ENCODE measurements around the gene DDIT4. TPM values are rescaled to one million over a fixed set of nuclear protein-coding genes. Genes with fewer than 3 reads are reported as not detected.
A peak's percentile ranks its signal among the peaks of the same experiment; 100 is the strongest.

Gene DDIT4
- total and polyA plus RNA-seq, 2 experiments from 2014 or later, result 114 to 136 TPM

DNA sequence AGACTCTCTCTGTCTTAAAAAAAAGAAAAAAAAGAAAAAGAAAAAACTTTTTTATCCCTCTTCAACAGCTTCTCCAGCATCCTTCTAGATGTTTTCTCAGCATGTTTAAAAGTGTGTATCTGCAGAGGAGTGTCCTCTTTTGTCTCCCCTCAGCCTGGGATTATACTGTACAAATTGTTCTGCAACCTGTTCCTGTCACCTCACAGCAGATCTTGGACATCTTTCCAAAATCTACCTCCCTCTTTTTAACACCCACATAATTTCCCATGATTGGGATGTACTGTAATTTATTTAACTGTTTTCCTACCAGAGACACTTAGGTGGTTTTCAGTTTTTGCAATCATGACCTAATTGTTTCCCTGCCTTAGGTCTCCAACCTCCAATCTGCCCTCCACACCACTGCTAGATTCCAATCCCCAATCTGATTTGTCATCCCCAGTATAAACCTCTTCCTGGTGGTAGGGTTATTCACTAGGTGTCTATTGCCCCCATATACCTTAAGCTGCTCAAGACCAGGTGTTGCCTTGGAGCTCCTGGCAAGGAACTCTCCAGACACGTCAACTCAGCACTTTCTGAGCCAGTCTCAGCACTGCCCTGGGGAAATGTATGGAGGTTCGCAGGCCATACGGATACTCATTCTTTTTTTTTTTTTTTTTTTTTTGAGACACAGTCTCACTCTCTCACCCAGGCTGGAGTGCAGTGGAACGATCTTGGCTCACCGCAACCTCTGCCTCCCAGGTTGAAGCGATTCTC is 17.6 kb upstream of the DDIT4 start:
- H3K9me2 ChIP-seq (ENCODE audit: insufficient read depth), result no peaks in the 10 kb centered on the region
- no peaks in the 10 kb centered on the region for H4K20me1 ChIP-seq (replicated peaks; ENCODE audit: insufficient read depth)
- DNase-seq (ENCODE audit: low spot score) (no peak), ATAC-seq (no peak)
- H3K4me2 ChIP-seq, result no peak overlapping the region
- H3K4me3 ChIP-seq, result no peak overlapping the region
- no peaks in the 10 kb centered on the region for H3K9me3 Mint-ChIP-seq
- H3K4me1 ChIP-seq (ENCODE audit: insufficient read depth), result peaks cover 26% of the 10 kb centered on the region
- H3K4me1 Mint-ChIP-seq, result peaks cover 42% of the 10 kb centered on the region
- no peak overlapping the region for H2AFZ ChIP-seq
- H3K27me3 Mint-ChIP-seq (ENCODE audit: insufficient read depth, low read depth, poor library complexity), result peaks cover 22% of the 10 kb centered on the region
- peak overlapping the region; percentile 2; the same call in 1 of the 2 replicates for H3K27ac Mint-ChIP-seq
- no peaks in the 10 kb centered on the region for H3K36me3 ChIP-seq (ENCODE audit: insufficient read depth)
- TF ChIP-seq STAT1 (IDR thresholded peaks at IDR 0.05; ENCODE audit: unreplicated experiment) (no peak), JUNB (IDR thresholded peaks at IDR 0.05; ENCODE audit: unreplicated experiment) (no peak), CTCF (conservative IDR thresholded peaks at IDR 0.05; ENCODE audit: low read depth in 2 of 2) (no peak), ETS1 (IDR thresholded peaks at IDR 0.05) (no peak), ZNF114 (CRISPR knock-in tag; IDR thresholded peaks at IDR 0.05) (no peak), POLR2AphosphoS5 (IDR thresholded peaks at IDR 0.05; ENCODE audit: low read depth) (no peak), NANOG (IDR thresholded peaks at IDR 0.05; ENCODE audit: borderline replicate concordance) (no peak), EZH2 (IDR thresholded peaks at IDR 0.05; ENCODE audit: low read depth, unreplicated experiment) (no peak), EZH2phosphoT487 (IDR thresholded peaks at IDR 0.05; ENCODE audit: unreplicated experiment) (no peak), ZNF331 (CRISPR knock-in tag; IDR thresholded peaks at IDR 0.05; ENCODE audit: low read depth) (no peak), CREB1 (CRISPR knock-in tag; IDR thresholded peaks at IDR 0.05; ENCODE audit: low read depth) (no peak)
- H3K4me3 Mint-ChIP-seq, result no peak overlapping the region; the same call in 2 of the 3 replicates
- H3K27me3 ChIP-seq (ENCODE audit: insufficient read depth), result no peaks in the 10 kb centered on the region
- H3K36me3 Mint-ChIP-seq (ENCODE audit: low read depth), result no peaks in the 10 kb centered on the region
- no peak overlapping the region; the same call in 1 of the 2 replicates for H3K27ac ChIP-seq (ENCODE audit: low read depth)
- H3F3A ChIP-seq (replicated peaks; ENCODE audit: low read depth), result peaks cover 14% of the 10 kb centered on the region
- no peaks in the 10 kb centered on the region for H3K79me2 ChIP-seq (replicated peaks; ENCODE audit: insufficient read depth)

DNA sequence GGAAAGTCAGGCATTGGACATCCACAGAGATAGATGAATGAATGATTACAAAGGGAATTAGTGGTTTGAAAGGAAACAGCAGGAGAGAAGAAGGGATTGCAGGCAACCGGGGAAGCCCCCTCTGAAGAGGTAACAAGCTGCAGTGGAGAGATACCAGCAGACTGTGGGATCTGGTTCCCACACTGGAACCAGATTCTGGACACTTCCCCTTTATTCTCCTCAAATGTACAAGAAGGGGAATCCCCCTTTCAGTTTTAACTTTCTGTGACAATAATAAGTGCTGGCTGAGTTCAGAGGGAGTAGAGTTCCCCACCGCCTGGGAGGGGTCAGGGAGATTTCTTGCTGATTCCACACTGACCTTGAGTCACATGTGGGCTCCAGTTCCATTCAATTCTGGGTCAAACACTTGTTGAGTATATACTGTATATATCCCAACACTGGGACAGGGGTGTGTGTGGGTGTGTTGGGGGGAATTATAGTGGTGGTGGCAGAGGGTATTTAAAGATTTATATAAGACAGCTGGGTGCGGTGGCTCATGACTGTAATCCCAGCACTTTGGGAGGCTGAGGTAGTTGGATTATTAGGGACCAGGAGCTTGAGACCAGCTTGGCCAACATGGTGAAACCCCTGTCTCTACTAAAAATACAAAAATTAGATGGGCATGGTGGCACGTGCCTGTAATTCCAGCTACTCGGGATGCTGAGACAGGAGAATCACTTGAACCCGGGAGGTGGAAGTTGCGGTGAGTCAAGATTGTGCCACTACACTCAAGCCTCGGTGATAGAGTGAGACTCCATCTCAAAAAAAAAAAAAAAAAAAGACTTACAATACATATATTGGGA is 16.5 kb upstream of the DDIT4 start:
- Histone ChIP-seq H3K9me2 (ENCODE audit: insufficient read depth) (no peaks in the 10 kb centered on the region), H3K27ac (ENCODE audit: low read depth) (no peak overlapping the region), H3K4me1 (ENCODE audit: insufficient read depth) (peaks cover 35% of the 10 kb centered on the region), H4K20me1 (replicated peaks; ENCODE audit: insufficient read depth) (no peaks in the 10 kb centered on the region), H3K36me3 (ENCODE audit: insufficient read depth) (no peaks in the 10 kb centered on the region), H2AFZ (peak overlapping the region; percentile 80), H3K27me3 (ENCODE audit: insufficient read depth) (no peaks in the 10 kb centered on the region), H3K4me3 (no peak overlapping the region), H3F3A (replicated peaks; ENCODE audit: low read depth) (peaks cover 25% of the 10 kb centered on the region), H3K4me2 (no peak overlapping the region), H3K79me2 (replicated peaks; ENCODE audit: insufficient read depth) (no peaks in the 10 kb centered on the region)
- Mint-ChIP-seq H3K4me1 (peaks cover 51% of the 10 kb centered on the region), H3K27ac (no peak overlapping the region; the same call in 1 of the 2 replicates), H3K27me3 (ENCODE audit: insufficient read depth, low read depth, poor library complexity) (peaks cover 28% of the 10 kb centered on the region), H3K9me3 (no peaks in the 10 kb centered on the region), H3K36me3 (ENCODE audit: low read depth) (no peaks in the 10 kb centered on the region), H3K4me3 (no peak overlapping the region; the same call in 2 of the 3 replicates)
- ATAC-seq (no peak), DNase-seq (ENCODE audit: low spot score) (no peak)
- TF ChIP-seq CREB1 (CRISPR knock-in tag; IDR thresholded peaks at IDR 0.05; ENCODE audit: low read depth), result no peak
- no peak for TF ChIP-seq ETS1 (IDR thresholded peaks at IDR 0.05)
- no peak for TF ChIP-seq EZH2 (IDR thresholded peaks at IDR 0.05; ENCODE audit: low read depth, unreplicated experiment)
- no peak for TF ChIP-seq CTCF (conservative IDR thresholded peaks at IDR 0.05; ENCODE audit: low read depth in 2 of 2)
- TF ChIP-seq ZNF114 (CRISPR knock-in tag; IDR thresholded peaks at IDR 0.05), result no peak
- no peak for TF ChIP-seq ZNF331 (CRISPR knock-in tag; IDR thresholded peaks at IDR 0.05; ENCODE audit: low read depth)
- no peak for TF ChIP-seq NANOG (IDR thresholded peaks at IDR 0.05; ENCODE audit: borderline replicate concordance)
- TF ChIP-seq POLR2AphosphoS5 (IDR thresholded peaks at IDR 0.05; ENCODE audit: low read depth), result no peak

All from GM23338 (cell line).